Mesenchymal stem cell (in vitro differentiated cells and primary cell): ENCODE results near the gene OR1F1.
A peak's percentile ranks its signal among the peaks of the same experiment; 100 is the strongest.

Experiments used
- DNase-seq: peaks from one replicate; pipeline ENCODE4 v3.0.0-alpha.2; 2013
- H2AFZ ChIP-seq: one replicate; pipeline ENCODE4 v1.6.1; 2013; ENCODE audit warnings: low read depth, mild to moderate bottlenecking, control low read depth, inconsistent platforms, low read length, moderate library complexity
- H2AK5ac ChIP-seq: 2 replicates; pipeline ENCODE4 v1.6.1; 2013; ENCODE audit warnings: low read length, moderate library complexity, mild to moderate bottlenecking, inconsistent platforms; ENCODE audit not compliant: severe bottlenecking
- H2BK120ac ChIP-seq: one replicate; pipeline ENCODE4 v1.6.1; 2013; ENCODE audit warnings: low read depth, mild to moderate bottlenecking, inconsistent platforms, low read length, moderate library complexity
- H2BK12ac ChIP-seq, 2 experiments: one replicate each; pipeline ENCODE4 v1.6.1; 2013; ENCODE audit warnings: inconsistent platforms in 2 of 2, low read length in 2 of 2, mild to moderate bottlenecking in 2 of 2, moderate library complexity in 2 of 2, control low read depth in 1 of 2
- H2BK15ac ChIP-seq: one replicate; pipeline ENCODE4 v1.6.1; 2013; ENCODE audit warnings: mild to moderate bottlenecking, low read depth, inconsistent platforms; ENCODE audit not compliant: poor library complexity, severe bottlenecking
- H2BK5ac ChIP-seq: 2 replicates; pipeline ENCODE4 v1.6.1; 2013; ENCODE audit warnings: low read depth, mild to moderate bottlenecking, low read length, control low read depth, inconsistent platforms; ENCODE audit not compliant: poor library complexity, severe bottlenecking
- H3K14ac ChIP-seq, 2 experiments: one replicate each; pipeline ENCODE4 v1.6.1; 2013; ENCODE audit warnings: inconsistent platforms in 2 of 2, low read length in 2 of 2, control low read depth in 1 of 2, mild to moderate bottlenecking in 1 of 2, moderate library complexity in 1 of 2
- H3K18ac ChIP-seq, 2 experiments: one replicate each; pipeline ENCODE4 v1.6.1; 2013; ENCODE audit warnings: inconsistent platforms in 2 of 2, low read length in 2 of 2, control low read depth in 1 of 2, low read depth in 1 of 2, mild to moderate bottlenecking in 1 of 2
- H3K23ac ChIP-seq, 2 experiments: one replicate each; pipeline ENCODE4 v1.6.1; 2013; ENCODE audit warnings: inconsistent platforms in 2 of 2, low read length in 2 of 2, mild to moderate bottlenecking in 2 of 2, moderate library complexity in 2 of 2, control low read depth in 1 of 2
- H3K27ac ChIP-seq: 2 replicates; pipeline ENCODE4 v1.5.1; 2013; ENCODE audit warnings: mild to moderate bottlenecking, moderate library complexity, low read length, control low read depth, inconsistent platforms; ENCODE audit not compliant: poor library complexity, severe bottlenecking
- H3K27me3 ChIP-seq, 2 experiments: 2 replicates each; pipeline versions ENCODE4 v1.6.1 to v1.7.0; 2013; ENCODE audit warnings: low read length in 2 of 2, mild to moderate bottlenecking in 2 of 2, moderate library complexity in 2 of 2, control low read depth in 1 of 2, inconsistent platforms in 1 of 2; ENCODE audit not compliant: control insufficient read depth in 1 of 2, insufficient read depth in 1 of 2
- H3K36me3 ChIP-seq, 2 experiments: 2 replicates each; pipeline versions ENCODE4 v1.6.1 to v1.7.0; 2013; ENCODE audit warnings: low read length in 2 of 2, control low read depth in 1 of 2, inconsistent platforms in 1 of 2, low read depth in 1 of 2, mild to moderate bottlenecking in 1 of 2; ENCODE audit not compliant: insufficient read depth in 2 of 2, control insufficient read depth in 1 of 2
- H3K4ac ChIP-seq, 2 experiments: one replicate each; pipeline ENCODE4 v1.6.1; 2013; ENCODE audit warnings: inconsistent platforms in 2 of 2, low read length in 2 of 2, mild to moderate bottlenecking in 2 of 2, moderate library complexity in 2 of 2, control low read depth in 1 of 2, low read depth in 1 of 2
- H3K4me1 ChIP-seq: 2 replicates; pipeline ENCODE4 v1.6.1; 2013; ENCODE audit warnings: low read depth, low read length, control low read depth; ENCODE audit not compliant: control insufficient read depth, insufficient read depth
- H3K4me2 ChIP-seq: 2 replicates; pipeline ENCODE4 v1.6.1; 2013; ENCODE audit warnings: low read length, mild to moderate bottlenecking, inconsistent platforms; ENCODE audit not compliant: poor library complexity, severe bottlenecking
- H3K4me3 ChIP-seq, 2 experiments: 2 replicates each; pipeline versions ENCODE4 v1.5.1 to v1.7.0; 2013; ENCODE audit warnings: low read length in 2 of 2, mild to moderate bottlenecking in 2 of 2, control low read depth in 1 of 2, low read depth in 1 of 2; ENCODE audit not compliant: insufficient read depth in 1 of 2
- H3K79me1 ChIP-seq: replicated peaks from 2 replicates; pipeline ENCODE4 v1.6.1; 2013; ENCODE audit warnings: mild to moderate bottlenecking, control low read depth, low read length, inconsistent platforms; ENCODE audit not compliant: poor library complexity, severe bottlenecking
- H3K9ac ChIP-seq: 2 replicates; pipeline ENCODE4 v1.7.0; 2013; ENCODE audit warnings: mild to moderate bottlenecking, low read length, moderate library complexity
- H3K9me3 ChIP-seq: 2 replicates; pipeline ENCODE4 v1.7.0; 2013; ENCODE audit warnings: mild to moderate bottlenecking, low read length; ENCODE audit not compliant: control insufficient read depth
- H4K8ac ChIP-seq: one replicate; pipeline ENCODE4 v1.6.1; 2013; ENCODE audit warnings: inconsistent platforms, mild to moderate bottlenecking, low read length, moderate library complexity
- H4K91ac ChIP-seq: one replicate; pipeline ENCODE4 v1.6.1; 2013; ENCODE audit warnings: mild to moderate bottlenecking, low read length, inconsistent platforms
- WGBS: methylation state at CpG from one replicate; pipeline ENCODE4 v1.1.7; 2013; ENCODE audit warnings: mixed read lengths; 5-methylcytosine and 5-hydroxymethylcytosine counted together

Gene OR1F1

GRCh38 chr16:3246002-3246401, 58.0 kb downstream of the OR1F1 start:
- Histone ChIP-seq H2BK5ac (no peak overlapping the region), H3K27me3 (peaks cover 14 to 26% of the 10 kb centered on the region in 2 experiments), H2BK120ac (no peak overlapping the region), H3K27ac (no peak overlapping the region), H3K9ac (no peak overlapping the region), H4K8ac (peak overlapping the region; percentile 24), H2BK15ac (no peak overlapping the region), H3K9me3 (no peaks in the 10 kb centered on the region), H3K4me2 (no peak overlapping the region), H2AK5ac (no peak overlapping the region), H3K18ac (no peak overlapping the region), H3K4me3 (no peak overlapping the region), H3K79me1 (no peaks in the 10 kb centered on the region), H2AFZ (no peak overlapping the region), H3K4me1 (no peaks in the 10 kb centered on the region), H4K91ac (no peak overlapping the region), H3K14ac (no peak overlapping the region), H3K4ac (no peak overlapping the region), H2BK12ac (no peak overlapping the region), H3K23ac (no peak overlapping the region), H3K36me3 (no peaks in the 10 kb centered on the region)
- WGBS: 78% methylated on average over 7 of the region's 7 CpGs
- DNase-seq: no peak

- H3K9ac ChIP-seq: no peak overlapping the region
- H2BK120ac ChIP-seq: no peak overlapping the region
- no peaks in the 10 kb centered on the region for H3K36me3 ChIP-seq
- H4K91ac ChIP-seq: no peak overlapping the region
- 84% methylated on average over 10 of the region's 10 CpGs for WGBS
- no peak overlapping the region for H2AK5ac ChIP-seq
- H2BK5ac ChIP-seq: no peak overlapping the region
- H3K4me1 ChIP-seq: no peaks in the 10 kb centered on the region
- H3K23ac ChIP-seq: no peak overlapping the region
- no peak overlapping the region for H3K4me2 ChIP-seq
- H4K8ac ChIP-seq: no peak overlapping the region
- no peak overlapping the region for H2AFZ ChIP-seq
- no peak overlapping the region for H3K4ac ChIP-seq
- H2BK15ac ChIP-seq: no peak overlapping the region
- no peaks in the 10 kb centered on the region for H3K79me1 ChIP-seq
- H3K18ac ChIP-seq: no peak overlapping the region
- no peak overlapping the region for H3K4me3 ChIP-seq
- no peak overlapping the region for H3K14ac ChIP-seq
- H3K27ac ChIP-seq: no peak overlapping the region
- H2BK12ac ChIP-seq: no peak overlapping the region
- H3K27me3 ChIP-seq: peaks cover 14 to 29% of the 10 kb centered on the region in 2 experiments
- no peak for DNase-seq
- H3K9me3 ChIP-seq: no peaks in the 10 kb centered on the region
Measured at GRCh38 chr16:3246876-3247275, 58.9 kb downstream of the OR1F1 start.

- Histone ChIP-seq H3K9ac (no peak overlapping the region), H3K18ac (no peak overlapping the region), H4K8ac (no peak overlapping the region), H2BK5ac (no peak overlapping the region), H2AFZ (no peak overlapping the region), H4K91ac (no peak overlapping the region), H3K36me3 (no peaks in the 10 kb centered on the region), H3K27me3 (peaks cover 14 to 34% of the 10 kb centered on the region in 2 experiments), H2BK15ac (no peak overlapping the region), H3K14ac (no peak overlapping the region), H3K4me3 (no peak overlapping the region), H3K4ac (no peak overlapping the region), H3K23ac (no peak overlapping the region), H2BK120ac (no peak overlapping the region), H3K4me1 (no peaks in the 10 kb centered on the region), H3K79me1 (no peaks in the 10 kb centered on the region), H2BK12ac (no peak overlapping the region), H3K9me3 (no peaks in the 10 kb centered on the region), H2AK5ac (no peak overlapping the region), H3K4me2 (no peak overlapping the region), H3K27ac (no peak overlapping the region)
- no peak for DNase-seq
- 83% methylated on average over 5 of the region's 5 CpGs for WGBS
Measured at GRCh38 chr16:3248596-3248995, 60.6 kb downstream of the OR1F1 start.

GRCh38 chr16:3249020-3249419, 61.0 kb downstream of the OR1F1 start:
- no peak overlapping the region for H2BK15ac ChIP-seq
- no peak overlapping the region for H3K14ac ChIP-seq
- H2BK5ac ChIP-seq: no peak overlapping the region
- no peak overlapping the region for H3K4me2 ChIP-seq
- H3K9me3 ChIP-seq: no peaks in the 10 kb centered on the region
- H3K79me1 ChIP-seq: no peaks in the 10 kb centered on the region
- H4K91ac ChIP-seq: no peak overlapping the region
- 50% methylated on average over 1 of the region's 1 CpG for WGBS
- no peak overlapping the region for H2AK5ac ChIP-seq
- H3K27ac ChIP-seq: no peak overlapping the region
- H3K36me3 ChIP-seq: no peaks in the 10 kb centered on the region
- H3K4me1 ChIP-seq: no peaks in the 10 kb centered on the region
- no peak for DNase-seq
- H2BK12ac ChIP-seq: no peak overlapping the region
- H3K18ac ChIP-seq: no peak overlapping the region
- H2AFZ ChIP-seq: no peak overlapping the region
- H3K4ac ChIP-seq: no peak overlapping the region
- H3K23ac ChIP-seq: no peak overlapping the region
- H3K4me3 ChIP-seq: no peak overlapping the region
- no peak overlapping the region for H2BK120ac ChIP-seq
- H3K9ac ChIP-seq: no peak overlapping the region
- H3K27me3 ChIP-seq: peaks cover 14 to 34% of the 10 kb centered on the region in 2 experiments
- no peak overlapping the region for H4K8ac ChIP-seq
